ENCODE data around the gene OR4X2.

- TF ChIP-seq EZH2 (IDR thresholded peaks at IDR 0.05; ENCODE audit: borderline replicate concordance, insufficient read depth, low read length, poor library complexity, severe bottlenecking): no peak
- no peak for TF ChIP-seq SMC3 (conservative IDR thresholded peaks at IDR 0.05; ENCODE audit: poor library complexity)
- no peak for TF ChIP-seq CTCF (IDR thresholded peaks at IDR 0.05; ENCODE audit: poor library complexity, severe bottlenecking)
- no peak for TF ChIP-seq RAD21 (conservative IDR thresholded peaks at IDR 0.05)
- no peak for TF ChIP-seq POLR2AphosphoS5 (IDR thresholded peaks at IDR 0.05)
- no peak for TF ChIP-seq TAF1 (IDR thresholded peaks at IDR 0.05; ENCODE audit: low read depth)
Measured at GRCh38 chr11:48272606-48273005, 27.7 kb downstream of the OR4X2 start.
